HepG2 (cell line): ENCODE results near the gene CCDC38. TPM values are rescaled to one million over a fixed set of nuclear protein-coding genes. Genes with fewer than 3 reads are reported as not detected.

Experiments used
- AFF4 ChIP-seq: sonication (generic); formaldehyde crosslinking; IDR thresholded peaks from 2 replicates; pipeline ENCODE4 v1.4.0; 2020; ENCODE audit warnings: missing genetic modification reagents
- HDAC2 ChIP-seq: sonication (generic); formaldehyde crosslinking; IDR thresholded peaks from 2 replicates; pipeline ENCODE4 v1.4.0; 2020; ENCODE audit warnings: missing genetic modification reagents
- HMG20B ChIP-seq: conservative IDR thresholded peaks from 2 replicates; pipeline ENCODE4 v1.6.1; 2016; ENCODE audit warnings: missing genetic modification reagents, missing compliant biosample characterization
- KLF12 ChIP-seq: sonication (generic); formaldehyde crosslinking; IDR thresholded peaks from 2 replicates; pipeline ENCODE4 v1.4.0; 2020; ENCODE audit warnings: missing genetic modification reagents, borderline replicate concordance
- MED13 ChIP-seq: sonication (generic); formaldehyde crosslinking; IDR thresholded peaks from 2 replicates; pipeline ENCODE4 v1.5.0; 2020; ENCODE audit warnings: missing genetic modification reagents
- RAD21 ChIP-seq: fragments of 450-650 bp; formaldehyde crosslinking; IDR thresholded peaks from 2 replicates; pipeline ENCODE4 v1.5.0; 2020; ENCODE audit warnings: mild to moderate bottlenecking
- RBAK ChIP-seq: sonication (generic); formaldehyde crosslinking; IDR thresholded peaks from 2 replicates; pipeline ENCODE4 v1.5.1; 2020; ENCODE audit warnings: mild to moderate bottlenecking, missing genetic modification reagents
- RCOR2 ChIP-seq: IDR thresholded peaks from 2 replicates; pipeline ENCODE4 v1.6.1; 2016; ENCODE audit warnings: missing biosample characterization, missing genetic modification reagents
- SKIL ChIP-seq: sonication (generic); formaldehyde crosslinking; IDR thresholded peaks from 2 replicates; pipeline ENCODE4 v1.8.0; 2022; ENCODE audit warnings: missing genetic modification reagents, mild to moderate bottlenecking, moderate library complexity, borderline replicate concordance
- TFAP4 ChIP-seq: sonication (generic); IDR thresholded peaks from 2 replicates; pipeline ENCODE4 v1.6.1; 2016; ENCODE audit warnings: low read depth, borderline replicate concordance
- TFE3 ChIP-seq: IDR thresholded peaks from 2 replicates; pipeline ENCODE4 v1.6.1; 2016
- ZBTB1 ChIP-seq: sonication (generic); formaldehyde crosslinking; IDR thresholded peaks from 2 replicates; pipeline ENCODE4 v1.4.0; 2020; ENCODE audit warnings: missing genetic modification reagents, borderline replicate concordance
- ZBTB26 ChIP-seq: IDR thresholded peaks from 2 replicates; pipeline ENCODE4 v1.6.1; 2016; ENCODE audit warnings: missing compliant biosample characterization, missing genetic modification reagents, borderline replicate concordance
- ZNF10 ChIP-seq: sonication (generic); formaldehyde crosslinking; IDR thresholded peaks from 2 replicates; pipeline ENCODE4 v1.4.0; 2020; ENCODE audit warnings: mild to moderate bottlenecking, low read depth, missing genetic modification reagents, borderline replicate concordance
- ZNF253 ChIP-seq: sonication (generic); formaldehyde crosslinking; IDR thresholded peaks from 2 replicates; pipeline ENCODE4 v1.8.0; 2022; ENCODE audit warnings: mild to moderate bottlenecking, missing genetic modification reagents, borderline replicate concordance
- ZNF350 ChIP-seq: sonication (generic); formaldehyde crosslinking; IDR thresholded peaks from 2 replicates; pipeline ENCODE4 v1.4.0; 2020; ENCODE audit warnings: mild to moderate bottlenecking, low read depth, missing genetic modification reagents, borderline replicate concordance
- polyA plus RNA-seq, 8 experiments: library from polyadenylated mRNA; depleted of rRNA in 3 of 8; stranded (reverse) in 7 of 8; unstranded in 1 of 8; fragments of >200 nt; fragmentation: Illumina TruSeq in 4 of 8; extraction: Trizol in 4 of 8; gene quantifications; 2 replicates each; pipeline versions ENCODE4 v1.2.1 to v1.2.3, GENCODE V29; 2011 to 2016; ENCODE audit warnings: low read depth in 4 of 8, missing spikeins in 1 of 8, mixed read lengths in 1 of 8; ENCODE audit not compliant: insufficient read depth in 1 of 8
- total RNA-seq, 5 experiments: library from RNA; depleted of rRNA; stranded (reverse); fragments of >200 nt; fragmentation: Illumina TruSeq; extraction: Trizol; gene quantifications; 2 replicates each; pipeline ENCODE4 v1.2.3, GENCODE V29; 2016; ENCODE audit warnings: low read depth in 1 of 5

The CCDC38 gene
- total and polyA plus RNA-seq, 2 of the 13 experiments (the other 11 are each of a cell fraction or from before 2014, with no cell fraction given) = 0.24 to 0.32 TPM

GRCh38 chr12:95949477-95950206, 7.2 kb upstream of the CCDC38 start (continued):
- peak; percentile 90 for TF ChIP-seq SKIL (CRISPR knock-in tag)
- no peak for TF ChIP-seq ZNF350
- TF ChIP-seq TFE3 (CRISPR knock-in tag) = peak; percentile 79; the same call in 1 of the 2 replicates
- no peak for TF ChIP-seq ZBTB26
- no peak for TF ChIP-seq ZNF253
- peak; percentile 75 for TF ChIP-seq RCOR2 (CRISPR knock-in tag)
- TF ChIP-seq RAD21 (CRISPR knock-in tag) = no peak
- peak; percentile 97 for TF ChIP-seq HMG20B (CRISPR knock-in tag)
- no peak for TF ChIP-seq AFF4 (CRISPR knock-in tag)
- TF ChIP-seq ZNF10 (CRISPR knock-in tag) = no peak
- peak; percentile 55; the same call in 1 of the 2 replicates for TF ChIP-seq MED13 (CRISPR knock-in tag)
- peak; percentile 59; the same call in 1 of the 2 replicates for TF ChIP-seq TFAP4
- no peak for TF ChIP-seq KLF12
- no peak for TF ChIP-seq ZBTB1
- TF ChIP-seq HDAC2 (CRISPR knock-in tag) = peak; percentile 95
- TF ChIP-seq RBAK (CRISPR knock-in tag) = no peak
